NCI-H345 treated with DMSO at 0.1 percent for 48 hours (cell line): ENCODE results near the gene PGC.

ENCODE experiments used
- DNase-seq: peaks from one replicate; lab custom pipeline; 2025; ENCODE audit not compliant: unreplicated experiment; lab: John Stamatoyannopoulos, UW

PGC gene

GRCh38 chr6:41748102-41748477 lies 893 bp upstream of the PGC start:
- DNase-seq: no peak

- DNase-seq: no peak
These were observed 1.1 kb downstream of the PGC start for GRCh38 chr6:41746107-41746506.

DNA sequence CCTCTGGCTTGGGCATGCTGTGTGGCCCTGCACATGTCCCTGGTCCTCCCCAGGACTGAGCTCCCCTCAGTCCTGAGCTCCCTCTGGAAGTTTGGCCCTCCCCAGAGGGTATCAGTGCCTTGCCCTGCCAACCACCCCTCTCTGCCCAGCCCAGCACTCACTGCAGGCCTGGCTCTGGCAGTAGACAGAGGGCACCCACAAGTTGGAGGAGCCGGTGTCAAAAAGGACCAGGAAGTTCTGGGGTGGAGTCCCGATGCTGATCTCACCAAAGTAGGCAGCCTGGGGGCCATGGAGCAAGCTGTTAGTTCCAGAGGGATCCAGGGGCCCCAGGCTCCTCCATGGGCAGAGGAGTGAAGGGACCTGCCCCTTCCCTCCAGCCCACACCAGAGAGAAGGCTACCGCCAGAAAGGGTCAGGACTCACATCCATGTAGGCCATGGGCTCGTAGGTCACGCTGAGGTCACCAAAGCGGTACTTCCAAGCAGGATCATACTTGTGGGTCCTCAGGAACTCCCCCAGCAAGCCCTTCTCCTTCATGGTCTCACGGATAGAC lies 2.9 kb downstream of the PGC start:
- no peak for DNase-seq

DNA sequence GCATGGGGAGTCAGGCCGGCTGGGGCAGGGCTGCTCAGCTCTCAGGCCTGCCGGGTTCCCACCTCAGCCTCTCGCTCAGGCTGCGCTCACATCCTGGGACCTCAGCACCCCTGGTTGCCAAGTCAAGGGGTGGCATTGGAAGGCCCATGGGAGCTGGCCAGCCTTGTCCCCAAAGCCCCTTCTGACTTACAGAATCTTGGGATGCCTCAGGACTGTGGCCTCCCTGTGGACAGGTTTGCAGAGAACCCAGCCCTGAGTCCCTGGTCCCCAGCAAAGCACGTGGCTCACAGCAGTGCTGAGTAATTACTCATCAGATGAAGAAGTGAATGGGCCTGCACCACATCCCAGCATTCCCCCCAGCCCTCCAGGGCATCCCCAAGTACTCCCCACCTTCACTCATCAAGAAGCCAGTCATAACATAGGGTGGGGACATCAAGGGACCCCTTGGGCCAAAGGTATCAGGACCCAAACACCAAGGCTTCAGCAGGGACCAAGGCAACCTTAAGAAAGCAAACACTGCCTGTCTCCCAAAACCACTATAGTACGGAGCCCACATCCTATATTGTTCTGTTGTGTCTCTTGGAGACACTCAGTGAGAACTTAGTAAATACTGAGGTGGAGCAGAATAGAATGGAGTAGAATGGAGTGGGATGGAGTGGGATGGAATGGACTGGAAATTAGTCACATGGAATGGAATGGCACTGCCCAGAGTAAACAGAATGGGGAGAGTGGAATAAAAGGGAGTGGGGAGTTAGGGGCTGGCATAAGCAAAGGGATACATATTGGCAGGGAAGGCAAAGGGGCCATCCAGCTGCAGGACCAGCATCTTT lies 3.6 kb downstream of the PGC start:
- DNase-seq: no peak

DNA sequence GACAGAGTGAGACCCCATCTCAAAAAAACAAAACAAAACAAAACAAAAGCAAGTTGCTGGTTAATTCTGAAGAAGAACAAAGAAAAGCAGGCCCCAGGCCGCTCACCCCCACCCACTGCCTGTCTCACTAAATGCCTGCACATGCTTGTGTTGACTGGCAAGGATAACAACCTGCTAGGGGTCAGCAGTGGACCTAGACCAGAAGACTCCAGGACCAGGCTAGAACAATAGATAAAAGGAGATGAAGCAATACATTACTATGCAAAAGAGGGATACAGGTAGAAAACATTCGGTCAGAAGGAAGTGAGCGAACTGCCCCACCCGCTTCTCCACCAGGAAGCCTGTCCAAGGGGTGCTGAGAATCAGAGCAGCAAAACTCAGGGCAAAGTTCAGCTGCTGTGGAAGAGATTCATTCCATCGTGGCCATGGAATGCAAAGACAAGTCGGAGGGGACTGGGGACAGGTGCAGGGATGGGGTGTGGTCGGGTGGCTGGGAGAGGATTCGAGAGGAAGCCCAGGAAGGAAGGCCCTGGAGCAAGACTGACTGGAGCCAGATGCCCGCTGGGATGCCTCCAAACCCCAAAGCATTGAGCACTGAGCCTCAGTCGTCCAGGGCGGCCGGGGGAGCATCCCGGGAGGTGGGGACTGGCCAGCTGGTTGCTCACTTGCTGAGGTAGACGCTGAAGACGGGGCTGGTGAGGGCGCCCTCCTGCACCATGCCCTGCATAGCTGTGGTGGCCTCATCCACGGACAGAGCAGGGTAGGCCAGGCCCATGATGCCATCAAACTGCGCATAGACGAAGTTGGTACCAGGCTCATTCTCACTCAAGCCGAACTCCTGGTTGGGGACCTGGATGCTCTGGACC lies 5.3 kb downstream of the PGC start:
- no peak for DNase-seq

DNA sequence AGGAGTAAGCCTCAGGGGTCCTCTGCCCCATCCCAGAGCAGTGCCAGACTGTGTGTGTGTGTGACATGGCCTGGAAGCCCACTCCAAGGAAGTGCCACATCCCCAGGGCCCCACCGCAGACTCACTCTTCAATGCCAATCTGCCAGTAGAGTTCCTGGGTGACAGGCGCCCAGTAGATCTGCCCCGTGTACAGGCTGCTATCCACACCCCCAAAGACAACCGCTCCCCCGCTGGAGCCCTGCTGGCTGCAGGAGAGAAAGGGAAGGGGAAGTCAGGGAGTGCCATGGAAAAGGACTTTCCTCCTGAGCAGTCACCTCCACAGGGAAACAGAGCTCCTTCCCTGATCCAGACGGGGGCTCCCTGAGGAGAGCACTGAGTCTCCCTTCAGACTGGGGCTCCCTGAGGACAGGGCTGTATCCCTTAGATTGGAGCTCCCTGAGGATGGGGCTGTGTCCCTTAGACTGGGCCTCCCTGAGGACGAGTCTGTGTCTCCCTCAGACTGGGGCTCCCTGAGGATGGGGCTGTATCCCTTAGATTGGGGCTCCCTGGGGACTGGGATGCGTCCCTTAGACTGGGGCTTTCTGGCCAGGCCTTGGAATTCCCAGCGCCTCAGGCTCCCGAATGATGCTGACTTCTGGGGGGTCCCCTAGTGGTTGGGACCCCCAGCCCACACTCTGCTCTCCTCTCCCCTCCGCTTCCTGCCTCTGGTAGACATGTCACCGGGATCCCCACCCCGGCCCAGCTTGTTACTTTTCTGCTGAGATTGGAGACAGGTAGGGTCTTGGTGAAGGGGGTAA lies 6.6 kb downstream of the PGC start:
- DNase-seq: no peak

DNA sequence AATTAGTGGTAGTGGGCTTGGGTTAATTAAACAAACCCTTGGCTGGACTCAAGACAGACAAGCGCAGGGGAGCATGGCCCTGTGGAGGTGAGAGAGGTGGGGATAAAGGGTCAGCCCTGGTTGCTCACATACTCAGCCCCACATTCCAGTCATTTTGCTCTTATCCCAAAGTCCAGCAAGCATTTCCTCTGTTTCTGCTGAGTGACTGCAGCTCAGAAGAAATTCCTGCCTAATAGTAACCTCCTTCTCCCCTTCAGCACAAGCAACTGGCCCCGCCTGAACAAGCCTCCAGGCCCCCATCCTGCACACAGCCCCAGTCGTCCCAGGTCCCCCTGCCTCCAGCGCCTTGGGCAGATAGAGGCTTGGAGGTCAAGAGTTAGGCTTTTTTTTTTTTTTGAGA lies 8.2 kb downstream of the PGC start:
- no peak for DNase-seq

DNA sequence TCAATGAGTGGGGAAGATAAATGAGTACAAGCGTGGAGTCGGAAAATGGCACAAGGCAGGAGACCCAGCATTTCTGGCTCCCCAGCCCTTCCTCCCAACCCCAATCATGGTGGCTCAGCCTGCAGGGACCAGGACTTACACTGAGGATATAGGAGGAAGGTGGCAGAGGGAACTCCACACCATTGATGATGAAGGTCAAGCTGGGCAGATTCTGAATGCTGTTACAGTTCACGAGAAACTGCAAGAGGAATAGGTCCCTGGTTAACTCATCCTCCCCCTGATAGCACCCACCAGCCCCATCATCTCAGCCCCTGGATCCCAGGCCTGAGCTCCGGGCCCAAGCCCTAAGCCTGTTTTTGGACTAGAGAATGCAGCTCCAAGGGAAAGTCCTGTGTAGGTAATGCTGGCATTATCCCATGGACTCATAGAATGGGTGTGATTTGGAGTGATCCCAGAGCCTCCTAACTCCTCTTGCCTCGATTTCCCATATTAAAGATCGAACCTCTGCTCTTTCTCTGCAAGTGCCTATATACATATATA lies 9.5 kb downstream of the PGC start:
- no peak for DNase-seq

- DNase-seq: no peak
These were observed 10.2 kb downstream of the PGC start for GRCh38 chr6:41736800-41737555.

DNA sequence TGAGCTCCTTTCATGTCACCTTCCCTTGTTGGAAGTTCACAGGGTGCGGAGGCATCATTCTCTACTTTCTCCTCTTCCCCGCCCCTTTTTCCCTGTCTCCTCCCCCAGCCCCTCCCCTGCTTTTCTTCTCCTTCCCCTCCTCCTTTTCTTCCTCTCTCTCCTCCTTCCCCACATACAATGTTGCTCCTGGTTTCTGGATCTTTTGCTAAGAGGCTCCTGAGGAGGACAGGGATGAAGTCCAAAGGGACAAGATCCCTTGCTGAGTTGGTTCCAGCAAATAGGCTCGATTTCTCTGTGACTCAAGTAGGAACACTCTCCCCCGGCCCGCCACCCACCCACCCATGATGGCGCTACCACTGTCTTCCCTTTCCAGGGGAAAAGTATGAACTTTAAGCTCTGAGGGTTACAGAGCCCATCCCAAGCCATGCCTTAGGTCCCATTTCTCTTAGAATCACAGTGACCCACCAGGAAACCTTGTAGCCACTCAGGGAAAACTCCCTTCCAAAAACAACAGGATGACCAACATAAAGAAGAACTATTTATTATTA lies 10.9 kb downstream of the PGC start:
- no peak for DNase-seq

DNA sequence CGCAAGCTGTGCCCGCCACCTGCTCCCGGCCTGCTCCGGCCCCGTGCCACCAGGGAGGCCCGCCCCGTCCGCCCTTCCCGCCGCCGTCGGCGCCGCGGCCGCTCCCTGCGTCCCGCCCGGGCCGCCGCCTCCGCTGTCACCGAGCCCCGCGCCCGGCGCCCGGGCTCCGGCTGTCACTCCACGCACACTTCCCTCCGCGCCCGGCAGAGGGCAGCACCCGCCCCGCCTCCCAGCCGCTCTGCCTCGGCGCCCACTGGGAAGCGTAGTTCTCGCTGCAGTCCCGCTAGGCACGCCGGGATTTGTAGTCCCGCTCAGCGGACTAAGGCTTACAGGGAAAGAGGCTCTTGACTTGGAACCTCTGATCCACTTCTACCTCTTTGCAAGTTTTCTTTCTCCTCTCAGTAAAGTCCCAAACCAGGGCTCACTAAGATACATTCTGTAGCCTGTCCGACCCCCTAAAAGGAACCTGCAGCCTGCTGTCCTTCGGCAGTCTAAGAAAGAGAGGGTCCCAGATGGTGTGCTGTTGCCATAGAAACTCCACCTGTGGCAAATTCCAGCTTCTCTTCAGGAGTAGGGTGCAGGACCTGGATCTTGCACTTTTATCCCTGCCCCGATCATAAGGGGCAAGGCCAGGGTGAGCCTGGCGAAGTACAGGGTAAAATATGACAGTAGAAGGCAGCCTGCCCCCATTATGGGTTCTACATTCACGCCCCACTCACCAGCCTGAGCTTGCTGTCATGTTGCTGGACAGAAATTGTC lies 11.6 kb downstream of the PGC start, which contains the start of gene TFEB:
Gene TFEB, minus strand, starts transcription at position 182 of the 759 bp plus-strand sequence. CDS start 44,395 bp downstream, outside the sequence.
- DNase-seq: peak; percentile 85

DNA sequence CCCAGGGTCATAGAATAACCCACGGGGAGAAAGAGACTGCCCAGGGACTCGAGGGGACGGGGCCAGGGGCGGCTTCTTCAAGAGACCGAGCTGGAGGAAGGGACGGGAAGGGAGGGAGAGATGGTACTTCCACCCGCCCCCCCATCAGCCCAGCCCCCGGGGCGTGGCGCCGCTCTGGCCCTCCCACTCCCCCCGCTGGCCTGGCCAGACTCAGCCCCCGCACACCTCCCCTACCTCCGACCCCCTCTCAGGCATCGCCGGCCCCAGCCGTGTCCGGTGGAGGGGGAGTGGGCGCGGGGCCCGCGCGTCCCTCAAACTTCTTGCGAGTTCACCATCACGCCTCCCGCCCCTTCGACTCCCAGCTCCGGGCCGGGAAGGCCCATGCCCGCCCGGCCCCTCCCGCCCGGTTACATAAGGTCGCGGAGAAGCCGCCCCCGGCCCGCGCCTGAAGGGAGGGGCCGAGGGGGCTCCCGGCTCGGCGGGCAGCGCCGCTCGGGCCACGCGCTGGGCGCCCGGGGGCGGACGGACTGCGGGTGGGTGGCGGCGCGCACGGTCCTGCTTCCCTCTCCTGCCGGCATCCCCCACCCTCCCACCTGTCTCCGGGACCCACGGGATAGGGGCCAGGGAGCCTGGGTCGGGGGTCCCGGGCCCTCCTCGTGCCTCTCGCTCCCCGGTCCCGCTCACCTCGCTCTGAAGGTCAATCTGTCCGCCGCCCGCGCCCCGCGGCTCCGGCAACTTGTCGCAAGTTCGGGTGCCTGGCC lies 12.4 kb downstream of the PGC start:
- DNase-seq: peak; percentile 60

DNA sequence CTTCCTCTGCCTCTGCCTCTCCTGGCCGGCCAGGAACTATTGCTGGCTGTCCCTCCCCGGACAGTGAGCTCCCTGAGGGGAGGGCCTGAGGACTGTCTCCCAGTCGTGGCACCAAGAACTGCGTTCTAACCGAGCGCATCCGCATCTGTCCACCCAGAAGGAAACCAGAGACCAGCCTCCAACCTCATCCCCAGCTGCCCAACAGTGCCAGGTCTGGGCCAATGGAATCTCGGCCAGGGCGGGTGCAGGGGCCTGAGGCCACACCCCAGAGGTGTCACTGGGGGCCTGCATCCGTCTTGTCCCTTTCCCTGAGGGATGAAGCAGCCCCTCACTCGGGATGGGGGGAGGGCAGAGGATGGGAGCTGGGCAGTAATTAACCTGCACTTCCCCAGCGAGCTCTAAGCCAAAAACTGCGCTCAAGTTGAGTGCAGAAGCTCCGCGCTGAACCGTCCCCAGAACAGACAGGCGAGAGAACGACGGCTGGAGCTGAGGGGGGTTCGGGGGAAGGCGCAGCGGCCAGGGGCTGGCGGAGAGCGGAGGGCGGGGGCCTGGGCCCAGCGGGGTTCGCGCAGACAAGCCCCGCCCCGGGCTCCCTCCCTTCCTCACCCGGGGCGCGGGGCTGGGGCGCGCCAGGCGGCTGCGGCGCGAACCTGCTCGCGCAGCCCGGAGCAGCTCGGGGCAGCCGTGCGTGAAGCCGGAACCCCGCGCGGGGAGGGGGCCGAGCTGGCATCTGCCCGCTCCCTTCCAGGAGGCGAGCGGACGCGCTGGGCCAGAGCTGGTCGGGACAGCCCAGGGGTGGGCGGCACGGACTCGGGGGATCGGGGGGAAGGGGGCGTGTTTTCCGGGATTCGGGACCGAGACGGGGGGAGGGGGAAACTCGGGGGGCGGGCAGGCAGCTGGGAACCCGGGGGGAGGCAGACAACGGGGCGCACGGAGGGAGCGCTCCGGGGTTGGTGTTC lies 13.2 kb downstream of the PGC start:
- peak; percentile 79 for DNase-seq

DNA sequence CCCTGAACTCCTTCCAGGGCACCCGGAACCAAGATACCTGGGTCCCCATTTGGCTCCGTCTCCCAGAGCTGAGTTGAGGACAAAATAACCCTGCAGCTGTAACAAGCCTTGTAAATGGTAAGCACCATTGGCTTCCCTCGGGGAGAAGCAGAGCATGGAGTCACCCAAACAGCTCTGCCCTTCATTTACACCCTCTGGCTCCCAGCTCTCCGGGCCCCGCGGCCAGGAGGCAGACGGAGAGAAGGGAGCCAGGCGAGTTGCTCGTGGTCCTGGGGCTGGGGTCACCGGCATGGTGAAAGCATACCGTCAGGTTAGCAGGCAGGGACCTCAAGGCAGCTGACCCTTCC lies 13.9 kb downstream of the PGC start:
- DNase-seq: no peak

DNA sequence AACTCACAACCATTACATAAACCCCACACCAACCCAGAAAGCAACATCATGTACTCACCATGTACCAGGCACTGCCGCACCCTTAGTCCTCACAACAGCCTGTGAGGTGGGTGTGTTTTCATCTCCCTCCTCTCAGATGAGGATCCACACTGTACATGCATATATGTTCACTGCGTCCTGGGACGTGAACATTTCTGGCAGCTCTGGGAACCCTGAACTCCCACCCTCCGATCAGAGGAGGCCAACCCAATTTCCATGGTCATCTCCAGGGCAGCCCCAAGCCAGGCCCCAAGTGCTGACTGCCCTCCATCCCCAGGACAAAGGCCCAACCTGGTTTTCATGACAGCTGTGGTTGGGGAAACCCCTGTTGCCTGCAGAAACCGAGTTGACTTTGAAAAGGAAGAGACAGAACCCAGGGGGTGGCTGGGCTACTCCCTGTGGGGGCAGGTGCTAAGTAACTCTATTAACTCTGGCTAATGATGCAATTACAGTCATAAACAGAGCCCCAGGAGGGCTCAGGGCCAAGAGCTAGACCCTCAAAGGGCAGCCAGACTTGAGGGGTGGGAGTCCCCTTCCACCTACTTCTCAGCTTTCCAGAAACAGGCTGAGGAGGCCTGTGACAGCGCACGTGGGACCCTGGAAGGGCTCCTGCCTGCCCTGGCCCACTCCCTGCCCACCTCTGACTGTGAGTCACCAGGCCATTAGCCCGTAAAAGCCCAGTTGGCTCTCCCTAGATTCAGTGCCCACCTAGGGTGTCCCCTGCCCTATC lies 14.4 kb downstream of the PGC start:
- no peak for DNase-seq

GRCh38 chr6:41732149-41732548 lies 15.0 kb downstream of the PGC start:
- DNase-seq: no peak
